NB4 (cell line): ENCODE data around the gene SIX6.

Experiments used
- MAX ChIP-seq: IDR thresholded peaks from 2 replicates; pipeline ENCODE4 v1.6.1; 2011; ENCODE audit warnings: low read depth, low read length
- MYC ChIP-seq: IDR thresholded peaks from 2 replicates; pipeline ENCODE4 v1.6.1; 2011; ENCODE audit warnings: low read depth, low read length

GRCh38 chr14:60490270-60490669 lies 18.7 kb upstream of the SIX6 start:
- TF ChIP-seq MYC (no peak), MAX (no peak)
